HG03139 (cell line): Measurements from ENCODE around the gene TPR.

Experiments used
- ATAC-seq: cut with Tn5 transposase; IDR thresholded peaks from one replicate; pipeline ENCODE4 v1.9.1; 2021; ENCODE audit not compliant: unreplicated experiment

The TPR gene

GRCh38 chr1:186330758-186331157 lies 44.3 kb downstream of the TPR start:
- ATAC-seq = no peak

GRCh38 chr1:186327331-186327730 lies 47.7 kb downstream of the TPR start:
- ATAC-seq = no peak

GRCh38 chr1:186326009-186326408 lies 49.0 kb downstream of the TPR start:
- ATAC-seq = no peak

GRCh38 chr1:186325239-186325638 lies 49.8 kb downstream of the TPR start:
- ATAC-seq = no peak

GRCh38 chr1:186323865-186324264 lies 51.2 kb downstream of the TPR start:
- ATAC-seq = no peak

- no peak for ATAC-seq
Observed at GRCh38 chr1:186315570-186315969, 59.5 kb downstream of the TPR start.

- no peak for ATAC-seq
Observed at GRCh38 chr1:186311375-186312051, 63.5 kb downstream of the TPR start.

GRCh38 chr1:186310307-186310706 lies 64.7 kb downstream of the TPR start:
- no peak for ATAC-seq

GRCh38 chr1:186308264-186309060 lies 66.6 kb downstream of the TPR start:
- ATAC-seq = no peak

GRCh38 chr1:186307445-186307844 lies 67.6 kb downstream of the TPR start:
- no peak for ATAC-seq

- ATAC-seq = no peak
Observed at GRCh38 chr1:186306533-186306932, 68.5 kb downstream of the TPR start.

- ATAC-seq = peak; percentile 78
Observed at GRCh38 chr1:186304982-186305949, 69.8 kb downstream of the TPR start.

GRCh38 chr1:186303911-186304310 lies 71.1 kb downstream of the TPR start:
- no peak for ATAC-seq

GRCh38 chr1:186302381-186302920 lies 72.6 kb downstream of the TPR start:
- no peak for ATAC-seq

- no peak for ATAC-seq
Observed at GRCh38 chr1:186301448-186301847, 73.6 kb downstream of the TPR start.

GRCh38 chr1:186300056-186300455 lies 75.0 kb downstream of the TPR start:
- ATAC-seq = no peak

- ATAC-seq = no peak
Observed at GRCh38 chr1:186299570-186299969, 75.5 kb downstream of the TPR start.

- ATAC-seq = no peak
Observed at GRCh38 chr1:186298851-186299250, 76.2 kb downstream of the TPR start.

GRCh38 chr1:186297439-186298045 lies 77.5 kb downstream of the TPR start:
- ATAC-seq = no peak

GRCh38 chr1:186295980-186296379 lies 79.1 kb downstream of the TPR start, which contains the start of gene PRG4:
Gene PRG4, plus strand, starts transcription at chr1:186296279.
- ATAC-seq = no peak

- ATAC-seq = no peak
Observed at GRCh38 chr1:186292875-186293274, 82.2 kb downstream of the TPR start.
